SU-DHL-6 (cell line): Measurements from ENCODE around the gene SIL1.

Experiments
- EZH2phosphoT487 ChIP-seq: fragments of 200-600 bp; sonication (generic), shearing (Covaris generic); conservative IDR thresholded peaks from 2 replicates; pipeline ENCODE4 v1.6.1; 2018; ENCODE audit warnings: mild to moderate bottlenecking, antibody characterized with exemption, low read length, moderate library complexity, mixed read lengths
- TF ChIP-seq, protein P1 (sequence below): fragments of 200-600 bp; sonication (generic); IDR thresholded peaks from one replicate; pipeline ENCODE4 v1.5.1; 2017; ENCODE audit warnings: antibody characterized with exemption, mild to moderate bottlenecking, low read length, moderate library complexity; ENCODE audit not compliant: insufficient read depth, poor library complexity, severe bottlenecking

DNA sequence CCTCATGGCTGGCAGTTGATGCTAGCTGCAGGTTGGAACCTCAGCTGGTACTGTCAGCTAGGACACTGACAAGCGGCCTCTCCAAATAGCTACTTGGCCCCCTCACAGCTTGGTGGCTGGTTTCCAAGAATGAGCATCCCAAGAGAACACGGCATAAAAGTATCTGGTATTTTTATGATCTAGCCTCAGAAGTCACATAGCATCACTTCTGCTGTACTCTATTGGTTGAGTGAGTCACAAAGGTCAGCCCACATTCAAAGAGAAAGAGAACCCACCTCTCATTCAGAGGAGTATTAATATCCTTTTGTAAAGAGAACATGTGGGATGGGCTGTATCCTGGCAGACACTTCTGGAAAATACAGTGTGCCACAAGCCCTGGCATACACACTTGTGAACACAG is 6.0 kb upstream of the SIL1 start:
- TF ChIP-seq, protein P1, sequence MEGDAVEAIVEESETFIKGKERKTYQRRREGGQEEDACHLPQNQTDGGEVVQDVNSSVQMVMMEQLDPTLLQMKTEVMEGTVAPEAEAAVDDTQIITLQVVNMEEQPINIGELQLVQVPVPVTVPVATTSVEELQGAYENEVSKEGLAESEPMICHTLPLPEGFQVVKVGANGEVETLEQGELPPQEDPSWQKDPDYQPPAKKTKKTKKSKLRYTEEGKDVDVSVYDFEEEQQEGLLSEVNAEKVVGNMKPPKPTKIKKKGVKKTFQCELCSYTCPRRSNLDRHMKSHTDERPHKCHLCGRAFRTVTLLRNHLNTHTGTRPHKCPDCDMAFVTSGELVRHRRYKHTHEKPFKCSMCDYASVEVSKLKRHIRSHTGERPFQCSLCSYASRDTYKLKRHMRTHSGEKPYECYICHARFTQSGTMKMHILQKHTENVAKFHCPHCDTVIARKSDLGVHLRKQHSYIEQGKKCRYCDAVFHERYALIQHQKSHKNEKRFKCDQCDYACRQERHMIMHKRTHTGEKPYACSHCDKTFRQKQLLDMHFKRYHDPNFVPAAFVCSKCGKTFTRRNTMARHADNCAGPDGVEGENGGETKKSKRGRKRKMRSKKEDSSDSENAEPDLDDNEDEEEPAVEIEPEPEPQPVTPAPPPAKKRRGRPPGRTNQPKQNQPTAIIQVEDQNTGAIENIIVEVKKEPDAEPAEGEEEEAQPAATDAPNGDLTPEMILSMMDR, result no peak
- TF ChIP-seq EZH2phosphoT487, result no peak
